KMS-11 (cell line): Measurements from ENCODE around the gene RSPH1.

Experiments
- H2AFZ ChIP-seq: fragments of 200-600 bp; sonication (generic); 2 replicates; pipeline ENCODE4 v1.6.1; 2016; ENCODE audit warnings: antibody characterized with exemption, mixed run types, low read depth
- H3K27ac ChIP-seq: fragments of 200-600 bp; sonication (generic); 2 replicates; pipeline ENCODE4 v1.6.1; 2016; ENCODE audit warnings: mild to moderate bottlenecking, mixed run types
- H3K27me3 ChIP-seq: fragments of 200-600 bp; sonication (generic); 2 replicates; pipeline ENCODE4 v1.6.1; 2017; ENCODE audit warnings: mild to moderate bottlenecking, low read depth, mixed run types, moderate library complexity; ENCODE audit not compliant: insufficient read depth
- H3K36me3 ChIP-seq: fragments of 200-600 bp; sonication (generic); 2 replicates; pipeline ENCODE4 v1.6.1; 2017; ENCODE audit warnings: mild to moderate bottlenecking, mixed run types; ENCODE audit not compliant: insufficient read depth
- H3K4me1 ChIP-seq: fragments of 200-600 bp; sonication (generic); 2 replicates; pipeline ENCODE4 v1.6.1; 2016; ENCODE audit warnings: mild to moderate bottlenecking, low read depth, mixed run types; ENCODE audit not compliant: poor library complexity, severe bottlenecking
- H3K4me2 ChIP-seq: fragments of 200-600 bp; sonication (generic); 2 replicates; pipeline ENCODE4 v1.7.0; 2016; ENCODE audit warnings: mild to moderate bottlenecking, mixed run types
- H3K4me3 ChIP-seq: fragments of 200-600 bp; sonication (generic); IDR thresholded peaks from 2 replicates; pipeline ENCODE4 v1.6.1; 2017; ENCODE audit warnings: low read depth, low read length, mixed read lengths; ENCODE audit not compliant: insufficient read depth
- H3K79me2 ChIP-seq: fragments of 200-600 bp; sonication (generic); 2 replicates; pipeline ENCODE4 v1.6.1; 2016; ENCODE audit warnings: low read depth, mixed run types; ENCODE audit not compliant: insufficient read depth
- H3K9ac ChIP-seq: fragments of 200-600 bp; sonication (generic); 2 replicates; pipeline ENCODE4 v1.6.1; 2016; ENCODE audit warnings: mild to moderate bottlenecking, mixed run types
- H4K20me1 ChIP-seq: fragments of 200-600 bp; sonication (generic); 2 replicates; pipeline ENCODE4 v1.6.1; 2016; ENCODE audit warnings: mild to moderate bottlenecking, mixed run types; ENCODE audit not compliant: insufficient read depth
- TF ChIP-seq, protein P1 (sequence below): fragments of 200-600 bp; sonication (generic); conservative IDR thresholded peaks from 2 replicates; pipeline ENCODE4 v1.6.1; 2017; ENCODE audit warnings: low read depth, mild to moderate bottlenecking, antibody characterized with exemption, low read length, moderate library complexity, mixed read lengths

RSPH1 gene

DNA sequence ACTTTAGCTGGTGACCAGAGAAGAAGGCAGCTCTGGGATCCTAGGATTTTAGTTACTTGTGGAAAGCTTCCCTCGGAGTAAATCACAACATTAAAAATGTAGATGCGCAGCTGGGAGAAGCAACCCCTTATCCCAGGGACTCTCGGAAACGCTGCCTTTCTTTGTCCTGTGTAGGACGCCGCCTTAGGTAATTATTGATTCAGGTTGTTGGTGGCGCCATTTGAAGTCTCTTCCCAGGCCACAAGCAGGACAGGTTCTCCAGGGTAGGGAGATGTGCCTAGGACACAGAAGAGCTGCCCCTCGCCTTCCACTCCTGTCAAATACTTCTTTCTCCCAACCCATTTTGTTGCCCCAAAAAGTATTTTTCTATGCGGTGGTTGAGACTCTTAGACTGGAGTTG lies 27.9 kb upstream of the RSPH1 start:
- peak overlapping the region; percentile 87 for H3K27ac ChIP-seq
- H3K4me2 ChIP-seq, result peak overlapping the region; percentile 83
- H3K9ac ChIP-seq, result peak overlapping the region; percentile 69
- H3K4me3 ChIP-seq, result no peak overlapping the region
- no peaks in the 10 kb centered on the region for H4K20me1 ChIP-seq
- TF ChIP-seq, protein P1, sequence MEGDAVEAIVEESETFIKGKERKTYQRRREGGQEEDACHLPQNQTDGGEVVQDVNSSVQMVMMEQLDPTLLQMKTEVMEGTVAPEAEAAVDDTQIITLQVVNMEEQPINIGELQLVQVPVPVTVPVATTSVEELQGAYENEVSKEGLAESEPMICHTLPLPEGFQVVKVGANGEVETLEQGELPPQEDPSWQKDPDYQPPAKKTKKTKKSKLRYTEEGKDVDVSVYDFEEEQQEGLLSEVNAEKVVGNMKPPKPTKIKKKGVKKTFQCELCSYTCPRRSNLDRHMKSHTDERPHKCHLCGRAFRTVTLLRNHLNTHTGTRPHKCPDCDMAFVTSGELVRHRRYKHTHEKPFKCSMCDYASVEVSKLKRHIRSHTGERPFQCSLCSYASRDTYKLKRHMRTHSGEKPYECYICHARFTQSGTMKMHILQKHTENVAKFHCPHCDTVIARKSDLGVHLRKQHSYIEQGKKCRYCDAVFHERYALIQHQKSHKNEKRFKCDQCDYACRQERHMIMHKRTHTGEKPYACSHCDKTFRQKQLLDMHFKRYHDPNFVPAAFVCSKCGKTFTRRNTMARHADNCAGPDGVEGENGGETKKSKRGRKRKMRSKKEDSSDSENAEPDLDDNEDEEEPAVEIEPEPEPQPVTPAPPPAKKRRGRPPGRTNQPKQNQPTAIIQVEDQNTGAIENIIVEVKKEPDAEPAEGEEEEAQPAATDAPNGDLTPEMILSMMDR, result no peak
- peaks cover 63% of the 10 kb centered on the region for H3K4me1 ChIP-seq
- H2AFZ ChIP-seq, result peak overlapping the region; percentile 72; the same call in 1 of the 2 replicates
- H3K27me3 ChIP-seq, result no peaks in the 10 kb centered on the region
- H3K79me2 ChIP-seq, result no peaks in the 10 kb centered on the region
- no peaks in the 10 kb centered on the region for H3K36me3 ChIP-seq

DNA sequence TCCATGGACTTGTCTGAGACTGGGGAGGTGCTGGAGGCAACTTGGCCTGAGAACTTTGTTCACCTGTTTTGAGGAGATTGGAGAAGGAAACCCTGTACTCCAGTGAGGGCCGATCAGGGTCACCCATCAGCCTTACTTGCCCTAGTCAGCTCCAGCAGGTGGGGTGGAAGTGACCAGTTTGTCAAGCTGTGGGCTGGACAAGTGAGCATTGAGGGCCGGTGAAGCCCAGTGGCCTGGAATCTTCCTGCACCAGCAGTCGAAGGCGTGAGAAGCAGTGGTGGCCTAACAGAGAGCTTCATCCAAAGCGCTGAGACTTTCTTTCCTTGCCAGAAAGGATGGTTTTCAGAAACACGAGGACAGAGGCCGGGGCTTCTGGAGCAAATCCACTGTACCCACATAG lies 27.2 kb upstream of the RSPH1 start:
- H3K27ac ChIP-seq, result peak overlapping the region; percentile 87; the same call in 1 of the 2 replicates
- no peaks in the 10 kb centered on the region for H3K79me2 ChIP-seq
- H3K4me3 ChIP-seq, result no peak overlapping the region
- no peak overlapping the region for H3K9ac ChIP-seq
- peak overlapping the region; percentile 83 for H3K4me2 ChIP-seq
- H3K36me3 ChIP-seq, result no peaks in the 10 kb centered on the region
- TF ChIP-seq, protein P1, result no peak
- no peaks in the 10 kb centered on the region for H4K20me1 ChIP-seq
- peaks cover 55% of the 10 kb centered on the region for H3K4me1 ChIP-seq
- H2AFZ ChIP-seq, result no peak overlapping the region
- no peaks in the 10 kb centered on the region for H3K27me3 ChIP-seq

DNA sequence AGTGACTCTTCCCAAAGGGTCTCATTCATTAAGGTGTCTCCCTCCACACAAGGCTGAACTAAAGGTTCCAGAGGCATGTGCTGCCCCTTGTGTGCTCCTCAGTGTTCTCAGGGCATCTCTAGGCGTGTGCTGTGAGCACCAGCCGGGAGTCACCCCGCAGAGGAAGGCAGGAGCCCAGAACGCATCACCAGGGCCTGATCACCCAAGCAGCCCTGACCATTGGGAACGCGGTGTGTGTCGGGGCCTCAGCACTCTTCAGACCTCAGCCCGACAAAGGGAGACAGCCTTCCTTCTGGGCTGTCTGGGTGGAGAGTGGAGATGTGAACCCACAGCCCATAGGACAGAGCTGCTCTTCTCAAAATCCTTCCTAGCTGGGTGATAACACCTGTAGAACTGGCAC lies 26.7 kb upstream of the RSPH1 start:
- H3K27me3 ChIP-seq, result no peaks in the 10 kb centered on the region
- H3K27ac ChIP-seq, result peak overlapping the region; percentile 87; the same call in 1 of the 2 replicates
- H3K36me3 ChIP-seq, result no peaks in the 10 kb centered on the region
- TF ChIP-seq, protein P1, result no peak
- no peaks in the 10 kb centered on the region for H3K79me2 ChIP-seq
- no peak overlapping the region for H2AFZ ChIP-seq
- peak overlapping the region; percentile 83; the same call in 1 of the 2 replicates for H3K4me2 ChIP-seq
- no peaks in the 10 kb centered on the region for H4K20me1 ChIP-seq
- H3K9ac ChIP-seq, result no peak overlapping the region
- no peak overlapping the region for H3K4me3 ChIP-seq
- H3K4me1 ChIP-seq, result peaks cover 51% of the 10 kb centered on the region

DNA sequence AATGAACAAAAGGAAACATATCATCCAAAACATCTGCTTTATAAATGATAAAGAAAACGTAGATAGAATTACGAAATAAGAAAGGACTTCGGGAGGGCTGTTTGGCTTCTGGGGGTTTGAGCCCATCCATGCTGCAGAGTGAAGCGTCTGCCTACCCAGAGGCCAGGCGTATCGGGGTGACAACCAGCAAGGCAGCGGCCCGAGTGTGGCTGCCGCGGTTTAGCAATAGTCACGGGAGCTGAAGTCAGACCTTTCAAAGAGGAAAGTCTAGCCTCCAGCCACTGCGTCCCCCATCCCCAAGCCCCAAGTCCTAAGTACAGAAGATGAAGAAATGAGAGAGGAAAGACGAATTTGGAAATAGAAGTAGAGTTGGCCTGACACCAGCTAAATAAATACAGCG lies 26.2 kb upstream of the RSPH1 start:
- TF ChIP-seq, protein P1, result no peak
- peaks cover 47% of the 10 kb centered on the region for H3K4me1 ChIP-seq
- H3K27ac ChIP-seq, result no peak overlapping the region
- H3K4me2 ChIP-seq, result no peak overlapping the region
- H3K36me3 ChIP-seq, result no peaks in the 10 kb centered on the region
- no peak overlapping the region for H3K9ac ChIP-seq
- H3K4me3 ChIP-seq, result no peak overlapping the region
- H3K79me2 ChIP-seq, result no peaks in the 10 kb centered on the region
- H4K20me1 ChIP-seq, result no peaks in the 10 kb centered on the region
- H3K27me3 ChIP-seq, result no peaks in the 10 kb centered on the region
- no peak overlapping the region for H2AFZ ChIP-seq

DNA sequence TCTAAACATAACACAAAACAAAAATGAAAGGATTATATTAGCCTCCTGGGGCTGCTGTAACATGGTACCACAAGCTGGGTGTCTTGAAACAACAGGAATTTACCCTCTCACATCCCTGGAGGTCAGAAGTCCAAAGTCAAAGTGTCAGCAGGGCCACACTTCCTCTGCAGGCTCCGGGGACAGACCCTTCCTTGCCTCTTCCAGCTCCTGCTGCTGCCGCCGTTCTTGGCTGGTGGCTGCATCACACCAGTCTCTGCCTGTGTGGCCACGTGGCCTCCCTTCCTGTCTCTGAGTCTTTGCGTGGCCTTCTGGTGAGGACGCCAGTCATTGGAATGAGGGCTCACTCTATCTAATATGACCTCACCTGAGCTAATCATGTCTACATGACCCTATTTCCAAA lies 25.8 kb upstream of the RSPH1 start:
- Histone ChIP-seq H3K4me2 (no peak overlapping the region), H2AFZ (no peak overlapping the region), H3K9ac (no peak overlapping the region), H3K36me3 (no peaks in the 10 kb centered on the region), H3K27ac (no peak overlapping the region), H3K79me2 (no peaks in the 10 kb centered on the region), H3K4me1 (peaks cover 42% of the 10 kb centered on the region), H3K27me3 (no peaks in the 10 kb centered on the region), H4K20me1 (no peaks in the 10 kb centered on the region), H3K4me3 (no peak overlapping the region)
- TF ChIP-seq, protein P1, result no peak
